ENCODE data around the gene CRB3. TPM values are rescaled to one million over a fixed set of nuclear protein-coding genes. Genes with fewer than 3 reads are reported as not detected.
A peak's percentile ranks its signal among the peaks of the same experiment; 100 is the strongest.

Gene CRB3
- total and polyA plus RNA-seq, 2 donors (not counting 3 experiments of a cell fraction or from before 2014, with no cell fraction given) = not detected

- H3K79me2 ChIP-seq (ENCODE audit: control insufficient read depth, insufficient read depth, low read length) = peaks cover 44% of the 10 kb centered on the region
Observed at GRCh38 chr19:6417713-6418561, 46.1 kb upstream of the CRB3 start.

More at GRCh38 chr19:6417713-6418561, 46.1 kb upstream of the CRB3 start:
- Histone ChIP-seq H4K20me1 (replicated peaks; ENCODE audit: control insufficient read depth, extremely low read depth, insufficient read depth, low read length) (peaks cover 3% of the 10 kb centered on the region), H3K4me3 (replicated peaks in 1 of 3; ENCODE audit: insufficient read depth in 1 of 3, low read depth in 1 of 3, low read length in 3 of 3) (no peak overlapping the region), H2AFZ (ENCODE audit: low read depth, low read length) (no peak overlapping the region), H3K36me3 (ENCODE audit: control insufficient read depth in 2 of 2, extremely low read depth in 1 of 2, insufficient read depth in 2 of 2, low read length in 2 of 2) (peaks cover 33 to 70% of the 10 kb centered on the region in 2 experiments), H3K9ac (replicated peaks; ENCODE audit: extremely low read depth, insufficient read depth, low read length) (no peak overlapping the region), H3K9me1 (replicated peaks; ENCODE audit: control insufficient read depth, extremely low read depth, insufficient read depth, low read length) (no peaks in the 10 kb centered on the region), H3K4me2 (ENCODE audit: insufficient read depth, low read length) (no peak overlapping the region), H3K27ac (ENCODE audit: insufficient read depth, low read depth, low read length) (no peak overlapping the region), H3K4me1 (ENCODE audit: control insufficient read depth, extremely low read depth, insufficient read depth, low read length) (peaks cover 3% of the 10 kb centered on the region), H3K9me3 (replicated peaks; ENCODE audit: control insufficient read depth, insufficient read depth, low read length) (no peaks in the 10 kb centered on the region), H3K27me3 (ENCODE audit: control insufficient read depth in 2 of 2, insufficient read depth in 2 of 2, low read length in 2 of 2) (no peaks in the 10 kb centered on the region)
- DNase-seq (ENCODE audit: low read depth, low spot score) (peak; percentile 7), FAIRE-seq (no peak)
- dilution Hi-C loops (cut with MboI; ENCODE audit: extremely low pct_ligation_motif_present, low sequenced_read_pairs) (no loop called here), intact Hi-C loops (cut with micrococcal nuclease) (no loop called here)
- ChIA-PET POLR2A (no interaction called here), CTCF (interaction anchor here (0.8 to 2.0 kb wide), 3 partner anchors 15 to 292 kb away, joined by 4 to 8 read pairs (median 6); no protein-coding TSS in a partner anchor)
- no TSS peak for BruUV-seq (replicated peaks)
- TF ChIP-seq MAX (IDR thresholded peaks at IDR 0.05; ENCODE audit: insufficient read depth, insufficient read length) = no peak
- TF ChIP-seq CTCF (IDR thresholded peaks at IDR 0.05; ENCODE audit: extremely low read depth in 1 of 2, insufficient read depth in 1 of 2, low read depth in 1 of 2, low read length in 2 of 2) = peak; percentile 30 to 54

Measured in endothelial cell of umbilical vein (primary cell).